Measurements from ENCODE around the gene MAP1LC3B2.

The MAP1LC3B2 gene

DNA sequence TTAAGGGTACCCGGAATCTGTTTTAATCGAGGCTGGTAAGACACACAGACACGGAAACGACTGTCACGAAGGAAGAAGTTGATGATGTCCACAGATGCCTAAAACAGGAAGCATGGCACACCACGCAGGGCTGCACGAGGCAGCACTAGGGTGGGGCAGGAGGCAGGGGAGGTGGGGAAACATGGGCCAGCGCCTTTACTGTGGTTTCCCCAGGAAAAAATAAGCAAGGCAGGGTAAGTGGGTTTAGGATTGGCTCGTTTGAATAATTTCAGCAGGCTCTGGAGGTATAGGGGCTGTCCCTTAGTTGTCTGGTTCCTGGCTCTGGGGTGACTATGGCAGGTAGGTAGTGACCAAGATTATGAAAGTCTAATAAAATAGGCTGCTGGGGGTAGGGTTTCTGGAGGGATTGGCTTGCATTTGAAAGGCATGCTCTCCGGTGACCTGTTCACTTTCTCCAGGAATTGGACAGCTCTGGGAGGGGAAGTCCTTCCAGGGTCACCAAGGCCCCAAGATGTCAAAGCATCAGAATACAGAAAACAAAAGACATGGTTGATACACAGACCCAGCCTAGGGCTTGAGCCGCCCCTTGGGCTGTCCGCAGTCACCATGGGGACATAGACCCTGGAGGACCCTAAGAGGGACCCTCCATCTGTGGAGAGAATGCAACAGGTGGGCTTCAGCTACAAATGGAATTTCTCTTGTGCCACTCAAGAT is 35.3 kb downstream of the MAP1LC3B2 start:
- peak; percentile 26 for DNase-seq (ENCODE audit: low spot score)

DNA sequence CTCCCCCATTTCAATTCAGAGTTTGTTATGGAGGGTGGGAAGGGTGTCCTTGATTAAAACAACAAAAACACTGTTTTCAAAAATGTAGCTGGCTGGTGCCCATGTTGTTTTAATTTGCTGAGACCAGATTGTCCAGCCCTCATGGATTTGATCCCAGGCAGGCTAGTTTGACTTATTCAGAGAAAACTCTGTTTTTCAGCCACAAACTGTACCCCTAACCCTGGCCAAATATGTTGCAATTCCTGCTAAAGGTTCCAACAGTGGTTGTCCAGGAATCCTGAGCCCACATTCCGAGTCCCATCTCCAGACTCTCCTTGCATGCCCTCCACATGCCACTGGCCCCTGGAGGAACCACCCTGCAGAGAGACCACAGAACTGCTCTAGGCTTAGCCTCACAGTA is 36.0 kb downstream of the MAP1LC3B2 start:
- DNase-seq (ENCODE audit: low spot score) = peak; percentile 18

- DNase-seq (ENCODE audit: low spot score) = no peak
Observed at GRCh38 chr12:116595672-116596071, 36.5 kb downstream of the MAP1LC3B2 start.

GRCh38 chr12:116597886-116598285 is 38.7 kb downstream of the MAP1LC3B2 start:
- DNase-seq (ENCODE audit: low spot score) = no peak

GRCh38 chr12:116598311-116599284 is 39.4 kb downstream of the MAP1LC3B2 start:
- no peak for DNase-seq (ENCODE audit: low spot score)

DNA sequence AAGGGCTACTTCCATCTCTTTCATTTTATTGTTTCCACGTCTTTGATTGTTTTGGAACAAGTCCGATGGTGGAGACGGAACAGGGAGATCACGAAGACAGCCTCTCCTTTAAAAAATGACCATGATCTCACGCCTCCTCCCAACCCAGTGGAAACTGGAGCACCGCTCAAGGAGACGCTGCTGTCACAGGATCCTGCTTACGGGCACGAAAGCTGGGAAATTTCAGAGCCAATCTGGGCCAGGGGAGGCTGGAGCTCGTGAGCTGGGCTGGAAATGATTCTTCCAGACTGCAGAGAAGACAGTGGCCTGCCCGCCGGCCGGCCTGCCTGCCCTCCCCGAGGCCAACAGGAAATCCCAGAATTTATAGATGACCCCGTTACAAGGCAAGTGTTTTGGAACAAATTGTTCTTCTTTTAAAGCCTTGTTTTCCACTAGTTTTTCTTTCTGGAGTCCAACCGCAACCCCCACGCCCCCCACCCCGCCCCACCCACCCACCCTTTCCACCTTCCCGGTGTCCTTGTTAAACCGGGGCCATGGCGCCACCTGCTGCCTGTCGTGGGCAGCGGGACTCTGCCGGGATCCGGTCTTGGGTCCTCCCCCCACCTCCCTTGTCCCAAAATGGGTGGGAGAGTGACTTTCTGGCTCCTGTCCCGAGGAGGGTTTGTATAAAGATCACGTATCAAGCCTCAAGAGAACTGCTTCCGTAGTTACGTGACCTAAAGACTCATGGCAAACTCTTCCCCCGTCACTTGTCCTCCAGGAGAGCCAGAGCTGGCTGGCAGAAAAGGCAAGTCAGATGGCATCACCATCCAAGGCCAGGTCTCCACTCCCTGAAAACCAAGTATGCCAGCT is 40.3 kb downstream of the MAP1LC3B2 start:
- peak; percentile 62 for DNase-seq (ENCODE audit: low spot score)

GRCh38 chr12:116600959-116601918 is 42.1 kb downstream of the MAP1LC3B2 start:
- no peak for DNase-seq (ENCODE audit: low spot score)

GRCh38 chr12:116601933-116602810 is 43.0 kb downstream of the MAP1LC3B2 start:
- no peak for DNase-seq (ENCODE audit: low spot score)

GRCh38 chr12:116603546-116604177 is 44.5 kb downstream of the MAP1LC3B2 start:
- no peak for DNase-seq (ENCODE audit: low spot score)

GRCh38 chr12:116604178-116604895 is 45.2 kb downstream of the MAP1LC3B2 start:
- DNase-seq (ENCODE audit: low spot score) = no peak

GRCh38 chr12:116604951-116605641 is 45.9 kb downstream of the MAP1LC3B2 start:
- DNase-seq (ENCODE audit: low spot score) = no peak

- DNase-seq (ENCODE audit: low spot score) = no peak
Observed at GRCh38 chr12:116606397-116606796, 47.2 kb downstream of the MAP1LC3B2 start.

DNA sequence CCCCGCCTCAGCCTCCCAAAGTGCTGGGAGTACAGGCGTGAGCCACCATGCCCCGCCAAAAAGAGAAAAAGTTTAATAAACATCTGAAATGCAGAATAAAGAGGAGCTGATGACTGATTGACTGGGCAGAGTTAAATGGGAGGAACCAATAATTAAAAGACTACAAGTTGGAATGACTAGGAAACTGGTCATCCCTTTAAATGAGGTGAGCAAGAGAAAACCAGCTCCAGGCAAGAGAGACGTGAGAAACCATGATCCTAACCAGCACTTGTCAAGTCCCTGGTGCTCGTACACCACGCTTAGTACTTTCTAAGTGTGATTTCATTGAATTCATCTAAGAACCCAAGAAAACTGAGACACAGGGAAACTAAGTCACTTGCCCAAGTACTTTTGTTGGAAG is 47.9 kb downstream of the MAP1LC3B2 start:
- no peak for DNase-seq (ENCODE audit: low spot score)

GRCh38 chr12:116609319-116610114 is 50.3 kb downstream of the MAP1LC3B2 start:
- no peak for DNase-seq (ENCODE audit: low spot score)

DNA sequence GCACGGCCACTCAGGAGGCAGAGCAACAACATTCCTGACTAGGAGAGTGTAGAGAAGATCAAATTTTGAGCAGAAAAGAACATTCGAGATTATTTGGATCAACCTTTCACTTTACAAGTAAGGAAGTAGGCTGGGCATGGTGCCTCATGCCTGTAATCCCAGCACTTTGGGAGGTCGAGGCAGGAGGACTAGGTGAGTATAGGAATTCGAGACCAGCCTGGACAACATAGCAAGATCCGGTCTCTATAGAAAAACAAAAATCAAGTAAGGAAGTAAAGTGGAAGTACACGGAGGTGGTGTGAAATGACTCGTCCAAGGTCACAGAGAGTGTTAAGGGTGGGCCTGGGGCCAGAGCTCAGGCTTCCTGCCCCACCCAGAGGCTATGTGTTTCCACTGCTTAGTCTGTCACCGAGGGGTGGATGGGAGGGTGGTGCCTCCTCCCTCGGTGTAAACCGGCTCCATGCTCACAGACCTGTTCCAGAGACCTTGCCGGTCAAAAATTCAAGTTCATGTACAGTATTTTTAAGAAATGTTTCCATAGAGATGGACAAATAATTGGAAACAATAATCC is 51.9 kb downstream of the MAP1LC3B2 start:
- no peak for DNase-seq (ENCODE audit: low spot score)

DNA sequence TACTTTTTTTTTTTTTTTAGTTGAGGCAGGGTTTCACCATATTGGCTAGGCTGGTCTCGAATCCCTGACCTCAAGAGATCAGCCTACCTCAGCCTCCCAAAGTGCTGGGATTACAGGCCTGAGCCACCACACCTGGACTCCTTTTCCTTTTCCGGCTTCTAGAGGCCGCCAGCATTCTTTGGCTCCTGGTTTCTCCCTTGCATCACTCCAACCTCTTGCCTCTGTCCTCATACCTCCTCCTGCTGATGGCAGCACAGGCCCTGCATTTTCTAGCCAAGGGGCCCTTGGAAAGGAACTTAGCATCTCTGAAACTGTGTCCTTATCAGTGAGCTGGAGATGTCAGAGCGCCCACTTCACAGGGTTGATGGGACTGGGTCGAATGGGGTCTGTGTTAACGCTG is 53.3 kb downstream of the MAP1LC3B2 start:
- DNase-seq (ENCODE audit: low spot score) = no peak

DNA sequence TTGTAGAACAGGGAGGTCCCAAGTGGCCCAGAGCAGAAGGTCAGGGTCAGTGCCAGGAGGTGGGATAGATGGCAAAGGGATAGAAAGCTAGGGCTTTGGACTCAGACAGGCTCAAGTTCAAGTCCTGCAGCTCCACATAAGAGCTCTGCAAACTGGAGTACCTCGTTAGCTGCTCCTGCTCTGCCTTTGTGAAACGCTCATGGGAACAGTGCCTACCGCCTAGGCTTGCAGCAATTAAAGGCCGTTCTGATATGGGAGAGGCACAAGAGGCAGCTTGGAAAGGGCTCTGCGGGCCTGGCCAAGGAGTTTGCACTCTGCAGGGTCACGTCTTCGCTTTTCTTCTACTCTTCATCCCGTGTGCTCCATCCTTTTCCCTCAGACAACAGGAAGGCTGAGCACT is 54.1 kb downstream of the MAP1LC3B2 start:
- no peak for DNase-seq (ENCODE audit: low spot score)

Measured in pons (tissue), 1 donor.